ENCODE measurements around the gene ING2. TPM values are rescaled to one million over a fixed set of nuclear protein-coding genes. Genes with fewer than 3 reads are reported as not detected.
"Not testable (repeated sequence)": the region's sequence is repeated elsewhere in the genome, so short reads cannot be mapped to it uniquely, and the experiment has no call there.

ING2 gene
- total RNA-seq, 1 experiment from 2014 or later, result 19.7 TPM

DNA sequence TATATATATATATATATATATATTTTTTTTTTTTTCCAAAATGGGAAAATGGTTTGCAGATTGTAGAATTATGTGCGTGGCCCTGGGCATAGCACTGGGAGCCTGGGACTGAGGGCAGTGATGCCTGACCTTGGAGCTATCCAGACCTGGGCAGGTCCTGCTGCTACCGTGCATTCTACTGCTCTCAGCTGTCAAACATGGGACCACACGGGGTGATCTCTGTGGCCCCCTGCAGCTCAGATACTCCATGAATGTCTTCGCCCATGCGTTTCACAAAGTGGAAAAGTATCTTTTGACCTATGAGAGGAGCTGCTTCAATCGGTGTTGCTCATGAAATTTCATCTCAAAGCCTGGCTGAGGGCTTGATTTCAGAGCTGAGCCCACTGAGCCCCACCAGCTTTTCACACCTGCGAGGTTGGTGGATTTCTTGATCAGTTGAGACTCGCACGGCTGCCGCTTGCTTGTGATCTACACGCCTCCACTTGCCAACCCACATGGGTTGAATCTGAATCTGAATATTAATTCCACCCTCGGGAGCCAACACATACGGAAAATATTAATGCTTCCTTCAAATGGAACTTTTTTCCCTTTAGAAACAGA, 35.7 kb downstream of the ING2 start:
- DNase-seq (ENCODE audit: low read depth), result no peak
- in situ Hi-C loops (cut with HindIII; ENCODE audit: low pct_unique_long_range_greater_than_20kb, low sequenced_read_pairs), result no loop called here

DNA sequence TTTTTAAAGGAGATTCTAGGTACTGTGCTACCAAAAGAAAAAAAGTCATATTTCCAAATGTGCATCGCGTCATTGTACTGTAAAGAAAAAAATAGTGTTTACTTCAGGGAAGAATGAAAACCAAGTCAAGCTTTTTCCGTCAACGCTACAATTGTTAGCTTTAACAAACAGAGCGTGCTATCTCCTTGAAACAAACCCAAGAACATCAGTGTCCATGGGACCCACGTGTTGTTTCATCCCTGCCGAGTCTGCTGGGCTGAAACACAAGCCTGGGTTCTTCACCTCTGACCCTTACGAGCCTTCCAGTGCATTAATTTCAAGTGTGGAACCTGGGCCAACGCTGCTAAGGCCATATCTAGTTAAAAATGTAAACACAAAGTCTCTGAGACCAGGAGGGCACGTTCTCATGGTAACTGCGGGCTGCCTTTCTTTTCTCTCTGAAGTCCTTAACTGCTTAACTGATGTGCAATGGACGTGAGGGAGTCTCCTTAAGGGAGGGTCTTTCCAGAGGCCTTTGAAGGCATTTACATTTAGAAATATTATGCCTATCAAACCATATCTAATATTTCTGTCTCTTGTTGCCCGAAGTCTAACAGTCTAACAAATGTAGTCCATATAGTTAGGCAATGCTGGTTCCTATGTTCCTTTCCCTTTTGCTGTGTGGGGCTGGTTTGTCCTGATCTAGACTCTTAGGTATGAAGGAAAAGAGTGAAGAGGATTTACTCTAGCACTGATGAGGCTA, 36.3 kb downstream of the ING2 start:
- in situ Hi-C loops (cut with HindIII; ENCODE audit: low pct_unique_long_range_greater_than_20kb, low sequenced_read_pairs), result no loop called here
- no peak for DNase-seq (ENCODE audit: low read depth)

DNA sequence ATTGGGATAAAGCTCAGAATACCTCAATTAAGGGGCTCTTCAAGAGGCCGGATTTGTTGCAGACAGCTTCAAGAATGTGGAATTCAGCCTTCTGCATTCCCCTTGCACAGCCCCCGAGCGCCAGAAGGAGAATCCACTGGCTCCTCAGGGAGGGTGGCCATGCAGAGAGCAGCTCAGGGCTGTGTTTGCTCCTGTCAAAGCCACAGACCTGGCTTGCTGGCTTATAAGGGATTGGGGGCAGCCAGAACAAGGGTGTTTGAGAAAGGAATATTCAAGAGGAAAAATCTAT, 36.8 kb downstream of the ING2 start:
- DNase-seq (ENCODE audit: low read depth), result no peak
- in situ Hi-C loops (cut with HindIII; ENCODE audit: low pct_unique_long_range_greater_than_20kb, low sequenced_read_pairs), result no loop called here

DNA sequence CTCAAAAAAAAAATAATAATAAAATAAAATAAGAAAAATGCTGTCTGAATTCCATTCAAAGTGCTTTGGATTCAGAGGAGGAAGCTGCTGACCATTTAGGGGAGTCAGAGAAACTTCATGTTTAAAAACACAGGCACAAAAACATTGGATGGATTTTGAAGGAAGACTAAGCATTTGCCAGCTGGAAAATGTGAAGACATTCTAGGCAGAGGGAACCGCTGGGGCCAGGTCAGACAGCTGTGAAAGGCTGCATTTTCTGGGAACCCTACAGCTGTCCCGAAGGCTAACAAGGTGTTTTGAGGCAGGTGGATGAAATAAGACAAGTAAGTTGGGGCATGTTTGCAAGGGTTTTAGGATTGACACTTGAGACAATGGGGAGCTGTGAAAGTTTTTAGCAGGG, 38.6 kb downstream of the ING2 start:
- in situ Hi-C loops (cut with HindIII; ENCODE audit: low pct_unique_long_range_greater_than_20kb, low sequenced_read_pairs), result no loop called here
- no peak for DNase-seq (ENCODE audit: low read depth)

DNA sequence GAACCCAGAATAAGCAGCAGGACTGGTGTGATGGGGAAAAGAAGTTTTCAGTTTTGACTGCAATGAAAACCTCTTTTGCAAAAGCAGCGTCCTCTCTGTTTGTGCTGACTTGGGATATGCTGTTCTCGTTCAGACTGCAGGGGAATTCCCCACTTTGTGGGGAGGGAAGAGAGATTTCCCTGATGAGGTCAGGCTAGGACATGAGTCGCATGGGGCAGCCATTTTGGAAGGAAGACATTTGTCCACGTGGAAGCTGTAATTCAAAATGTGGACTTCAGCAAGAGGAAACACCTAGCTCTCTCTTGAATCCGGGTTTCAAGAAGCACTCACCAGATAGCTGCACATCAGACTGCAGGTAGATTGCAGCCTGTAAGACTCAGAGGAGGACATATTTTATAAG, 39.3 kb downstream of the ING2 start:
- in situ Hi-C loops (cut with HindIII; ENCODE audit: low pct_unique_long_range_greater_than_20kb, low sequenced_read_pairs), result no loop called here
- DNase-seq (ENCODE audit: low read depth), result no peak

DNA sequence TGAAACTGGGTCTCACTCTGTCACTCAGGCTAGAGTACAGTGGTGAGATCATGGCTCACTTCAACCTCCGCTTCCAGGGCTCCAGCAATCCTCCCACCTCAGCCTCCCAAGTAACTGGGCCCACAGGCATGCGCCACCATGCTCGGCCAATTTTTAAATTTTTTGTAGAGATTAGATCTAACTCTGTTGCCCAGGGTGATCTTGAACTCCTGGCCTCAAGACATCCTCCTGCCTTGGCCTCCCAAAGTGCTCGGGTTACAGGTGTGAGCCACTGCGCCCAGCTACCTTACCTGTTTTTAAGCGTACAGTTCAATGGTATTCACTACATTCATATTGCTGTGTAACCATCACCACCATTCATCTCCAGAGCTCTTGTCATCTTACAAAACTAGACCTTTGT, 41.5 kb downstream of the ING2 start:
- in situ Hi-C loops (cut with HindIII; ENCODE audit: low pct_unique_long_range_greater_than_20kb, low sequenced_read_pairs), result no loop called here
- DNase-seq (ENCODE audit: low read depth), result no peak

DNA sequence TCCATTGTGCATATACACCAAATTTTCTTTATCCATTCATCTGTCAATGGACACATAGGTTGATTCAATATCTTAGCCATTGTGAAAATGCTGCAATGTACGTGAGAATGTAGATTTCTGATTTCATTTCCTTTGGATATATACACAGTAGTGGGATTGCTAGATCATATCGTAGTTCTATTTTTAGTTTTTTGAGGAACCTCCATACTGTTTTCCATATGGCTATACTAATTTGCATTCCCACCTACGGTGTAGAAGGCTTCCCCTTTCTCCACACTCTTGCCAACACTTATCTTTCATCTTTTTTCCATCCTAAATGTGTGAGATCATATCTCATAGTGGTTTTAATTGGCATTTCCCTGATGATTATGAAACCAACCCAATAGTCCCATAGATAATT, 43.4 kb downstream of the ING2 start:
- DNase-seq (ENCODE audit: low read depth), result no peak
- in situ Hi-C loops (cut with HindIII; ENCODE audit: low pct_unique_long_range_greater_than_20kb, low sequenced_read_pairs), result no loop called here

DNA sequence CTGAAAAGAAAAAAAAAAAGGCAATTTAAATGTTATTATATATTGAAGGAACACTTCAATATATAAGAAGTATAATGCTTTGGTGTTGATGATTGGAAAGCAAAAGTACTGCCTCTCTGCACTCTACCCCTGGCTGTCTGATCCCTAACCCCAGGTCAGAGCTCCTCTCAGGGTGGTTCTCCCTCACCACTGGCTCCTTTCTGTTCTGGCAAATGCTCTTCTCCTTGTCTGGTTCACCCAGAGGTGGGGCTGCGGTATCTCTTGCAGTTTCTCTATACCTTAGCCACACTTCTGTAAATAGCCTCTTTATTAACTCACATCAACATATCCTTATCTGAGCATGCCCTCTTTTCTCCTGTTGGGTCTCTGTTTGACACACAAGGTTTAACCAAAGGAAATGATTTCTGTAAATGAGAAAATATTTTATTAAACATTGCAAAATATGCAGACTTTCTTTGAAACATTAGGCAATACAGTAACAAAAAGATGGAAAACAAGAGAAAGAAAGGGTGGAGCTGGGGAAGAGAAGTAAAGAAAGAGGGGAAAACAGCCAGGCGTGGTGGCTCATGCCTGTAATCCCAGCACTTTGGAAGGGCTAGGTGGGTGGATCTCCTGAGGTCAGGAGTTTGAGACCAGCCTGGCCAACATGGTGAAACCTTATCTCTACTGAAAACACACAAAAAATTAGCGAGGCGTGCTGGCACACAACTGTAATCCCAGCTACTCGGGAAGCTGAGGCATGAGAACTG, 45.7 kb downstream of the ING2 start:
- in situ Hi-C loops (cut with HindIII; ENCODE audit: low pct_unique_long_range_greater_than_20kb, low sequenced_read_pairs), result no loop called here
- DNase-seq (ENCODE audit: low read depth), result no peak

DNA sequence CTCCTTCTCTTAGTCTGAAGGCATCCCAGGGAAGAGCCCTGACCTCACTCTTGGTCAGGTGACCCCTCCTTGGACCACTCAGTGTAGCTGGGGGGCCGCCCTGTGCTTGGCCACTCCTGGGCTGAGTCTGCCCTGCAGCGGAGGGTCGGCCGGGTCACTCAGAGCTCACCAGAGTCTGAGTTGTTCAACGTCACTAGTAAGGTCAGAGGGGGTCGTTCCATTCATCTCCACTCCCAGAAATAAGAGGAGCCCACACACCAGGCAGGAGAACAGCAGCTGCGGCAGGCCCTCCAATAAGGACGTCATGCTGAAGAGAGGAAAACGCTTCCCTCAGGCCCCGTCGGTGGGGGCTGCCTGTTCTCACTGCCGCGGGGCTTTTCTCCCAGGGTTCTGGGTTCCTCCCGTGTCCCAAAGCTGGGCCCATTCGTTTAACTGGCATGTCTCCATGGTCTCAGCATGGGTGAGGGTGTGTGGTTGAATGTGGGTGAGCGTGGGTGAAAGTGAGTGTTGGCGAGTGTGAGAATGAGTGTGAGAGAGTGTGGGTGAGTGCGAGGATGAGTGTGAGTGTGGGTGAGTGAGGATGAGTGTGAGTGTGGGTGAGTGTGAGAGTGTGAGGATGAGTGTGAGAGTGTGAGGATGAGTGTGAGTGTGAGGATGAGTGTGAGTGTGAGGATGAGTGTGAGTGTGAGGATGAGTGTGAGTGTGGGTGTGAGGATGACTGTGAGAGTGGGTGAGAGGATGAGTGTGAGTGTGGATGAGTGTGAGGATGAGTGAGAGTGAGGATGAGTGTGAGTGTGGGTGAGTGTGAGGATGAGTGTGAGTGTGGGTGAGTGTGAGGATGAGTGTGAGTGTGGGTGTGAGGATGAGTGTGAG, 47.7 kb downstream of the ING2 start:
- no peak for DNase-seq (ENCODE audit: low read depth)
- in situ Hi-C loops (cut with HindIII; ENCODE audit: low pct_unique_long_range_greater_than_20kb, low sequenced_read_pairs), result no loop called here

DNA sequence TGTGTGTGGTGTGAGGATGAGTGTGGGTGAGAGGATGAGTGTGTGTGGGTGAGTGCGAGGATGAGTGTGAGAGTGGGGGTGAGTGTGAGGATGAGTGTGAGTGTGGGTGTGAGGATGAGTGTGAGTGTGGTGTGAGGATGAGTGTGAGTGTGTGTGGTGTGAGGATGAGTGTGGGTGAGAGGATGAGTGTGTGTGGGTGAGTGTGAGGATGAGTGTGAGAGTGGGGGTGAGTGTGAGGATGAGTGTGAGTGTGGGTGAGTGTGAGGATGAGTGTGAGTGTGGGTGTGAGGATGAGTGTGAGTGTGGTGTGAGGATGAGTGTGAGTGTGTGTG, 48.3 kb downstream of the ING2 start:
- DNase-seq (ENCODE audit: low read depth); in situ Hi-C loops (cut with HindIII; ENCODE audit: low pct_unique_long_range_greater_than_20kb, low sequenced_read_pairs): not testable (repeated sequence)

DNA sequence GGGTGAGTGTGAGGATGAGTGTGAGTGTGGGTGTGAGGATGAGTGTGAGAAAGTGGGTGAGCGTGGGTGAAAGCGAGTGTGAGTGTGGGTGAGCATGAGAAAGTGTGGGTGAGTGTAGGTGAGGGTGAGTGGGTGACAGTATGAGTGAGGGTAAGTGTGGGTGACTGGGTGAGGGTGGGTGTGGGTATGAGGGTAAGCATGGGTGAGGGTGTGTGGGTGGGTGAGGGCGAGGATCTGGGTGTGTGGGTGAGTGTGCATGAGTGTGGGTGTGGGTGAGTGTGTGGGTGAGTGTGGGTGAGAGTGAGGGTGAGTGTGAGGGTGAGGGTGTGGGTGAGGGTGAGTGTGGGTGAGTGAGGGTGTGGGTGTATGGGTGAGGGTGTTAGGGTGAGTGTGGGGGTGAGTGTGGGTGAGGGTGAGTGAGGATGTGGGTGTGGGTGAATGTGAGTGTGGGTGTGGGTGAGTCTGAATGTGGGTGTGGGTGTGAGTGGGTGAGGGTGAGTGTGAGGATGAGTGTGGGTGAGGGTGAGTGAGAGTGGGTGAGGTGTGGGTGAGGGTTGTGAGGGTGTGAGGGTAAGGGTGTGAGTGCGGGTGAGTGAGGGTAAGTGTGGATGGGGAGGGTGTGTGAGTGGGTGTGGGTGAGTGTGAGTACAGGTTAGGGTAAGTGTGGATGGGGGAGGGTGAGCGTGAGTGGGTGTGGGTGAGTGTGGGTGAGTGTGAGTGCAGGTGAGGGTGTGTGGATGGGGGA, 48.9 kb downstream of the ING2 start:
- in situ Hi-C loops (cut with HindIII; ENCODE audit: low pct_unique_long_range_greater_than_20kb, low sequenced_read_pairs), result no loop called here
- no peak for DNase-seq (ENCODE audit: low read depth)

DNA sequence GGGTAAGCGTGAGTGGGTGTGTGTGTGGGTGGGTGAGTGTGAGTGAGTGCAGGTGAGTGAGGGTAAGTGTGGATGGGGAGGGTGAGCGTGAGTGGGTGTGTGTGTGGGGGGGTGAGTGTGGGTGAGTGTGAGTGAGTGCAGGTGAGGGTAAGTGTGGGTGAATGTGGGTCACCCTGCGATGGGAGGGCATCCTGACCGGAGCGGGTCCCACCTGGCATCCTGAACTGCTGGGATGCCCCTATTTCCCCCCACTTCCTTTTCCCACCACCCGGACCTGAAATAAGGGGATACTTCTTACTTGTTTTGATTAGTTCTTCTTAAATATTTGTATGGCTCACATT, 49.5 kb downstream of the ING2 start:
- no peak for DNase-seq (ENCODE audit: low read depth)
- in situ Hi-C loops (cut with HindIII; ENCODE audit: low pct_unique_long_range_greater_than_20kb, low sequenced_read_pairs), result no loop called here

DNA sequence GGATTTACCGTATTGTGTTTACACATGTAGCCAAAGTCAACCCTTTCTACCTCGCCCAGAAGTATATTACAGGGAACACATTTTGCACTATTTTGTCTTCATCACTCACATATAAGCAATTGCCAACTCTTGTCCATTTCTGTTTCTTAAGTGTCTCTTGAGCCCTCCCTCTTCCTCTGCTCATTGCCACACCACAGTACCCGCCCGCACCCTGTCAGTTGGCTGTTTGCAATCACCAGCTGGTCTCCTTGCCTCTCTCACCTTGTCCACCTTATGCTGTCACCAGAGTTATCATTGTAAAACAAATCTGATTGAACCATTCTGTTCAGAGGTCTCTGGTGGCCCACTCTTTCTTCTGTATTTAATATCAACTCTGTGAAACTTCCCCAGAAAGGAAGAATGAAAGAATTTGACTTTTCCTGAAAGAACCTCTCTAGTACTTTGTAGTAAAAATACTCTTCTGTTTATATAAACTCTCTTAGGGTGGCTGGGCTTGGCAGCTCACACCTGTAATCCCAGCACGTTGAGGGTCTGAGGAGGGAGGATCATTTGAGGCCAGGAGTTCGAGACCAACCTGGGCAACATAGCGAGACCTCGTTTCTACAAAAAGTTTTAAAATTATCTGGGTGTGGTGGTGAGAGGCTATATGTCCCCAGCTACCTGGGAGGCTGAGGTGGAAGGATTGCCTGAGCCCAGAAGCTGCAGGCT, 50.2 kb downstream of the ING2 start:
- DNase-seq (ENCODE audit: low read depth), result no peak
- in situ Hi-C loops (cut with HindIII; ENCODE audit: low pct_unique_long_range_greater_than_20kb, low sequenced_read_pairs), result no loop called here

DNA sequence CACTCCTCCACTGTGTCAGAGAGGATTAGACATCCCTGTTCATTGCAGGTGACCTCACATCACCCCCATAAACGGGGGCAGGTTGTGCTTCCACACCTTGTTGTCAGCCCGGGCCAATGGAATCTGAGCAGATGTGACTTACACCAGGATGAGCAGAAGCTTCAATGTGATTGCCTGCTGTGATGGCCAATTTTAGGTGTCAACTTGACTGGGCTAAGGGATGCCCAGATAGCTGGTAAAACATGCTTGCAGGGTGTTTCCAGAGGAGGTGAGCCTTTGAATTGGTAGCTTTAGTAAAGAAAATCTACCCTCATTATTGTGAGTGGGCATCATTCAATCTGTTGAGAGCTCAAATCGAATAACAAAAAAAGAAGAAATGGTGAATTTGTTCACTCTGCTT, 52.1 kb downstream of the ING2 start:
- no peak for DNase-seq (ENCODE audit: low read depth)
- in situ Hi-C loops (cut with HindIII; ENCODE audit: low pct_unique_long_range_greater_than_20kb, low sequenced_read_pairs), result no loop called here

DNA sequence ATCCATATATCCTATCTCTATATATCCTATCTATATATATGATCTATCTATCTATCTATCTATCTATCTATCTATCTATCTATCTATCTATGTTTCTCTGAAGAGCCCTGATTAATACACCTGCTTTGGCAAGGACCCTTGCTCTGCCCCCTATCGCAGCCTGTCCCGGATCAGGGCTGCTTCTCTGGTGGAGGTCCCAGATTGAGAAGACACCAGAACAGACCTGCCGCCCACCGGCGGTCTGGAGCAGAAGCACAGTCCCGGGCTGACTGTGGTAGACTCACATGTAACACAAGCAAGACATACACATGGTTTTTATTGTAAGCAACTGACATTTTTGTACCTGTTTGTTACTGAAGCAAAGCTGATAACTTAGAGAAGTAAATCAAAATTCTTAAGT, 52.8 kb downstream of the ING2 start:
- no peak for DNase-seq (ENCODE audit: low read depth)
- in situ Hi-C loops (cut with HindIII; ENCODE audit: low pct_unique_long_range_greater_than_20kb, low sequenced_read_pairs), result no loop called here

DNA sequence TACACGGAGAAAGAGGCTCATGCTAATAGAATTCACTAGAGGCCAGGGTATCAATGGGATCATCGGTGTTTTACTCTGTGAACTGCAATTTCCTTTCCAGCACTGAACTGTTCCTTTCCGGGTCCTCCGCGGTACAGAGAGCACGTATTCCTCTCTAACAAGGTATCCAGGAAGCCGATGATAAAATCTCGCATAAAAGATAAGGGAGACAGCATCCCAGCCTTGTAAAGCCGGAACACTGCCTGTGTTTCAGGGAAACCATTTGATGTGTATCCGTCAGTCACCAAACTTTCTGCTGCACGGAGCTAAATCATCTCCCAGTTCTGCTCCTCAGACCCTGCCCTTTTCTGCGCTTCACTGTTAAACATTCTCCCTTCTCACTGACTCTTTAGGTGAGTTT, 54.0 kb downstream of the ING2 start:
- no peak for DNase-seq (ENCODE audit: low read depth)
- in situ Hi-C loops (cut with HindIII; ENCODE audit: low pct_unique_long_range_greater_than_20kb, low sequenced_read_pairs), result no loop called here

DNA sequence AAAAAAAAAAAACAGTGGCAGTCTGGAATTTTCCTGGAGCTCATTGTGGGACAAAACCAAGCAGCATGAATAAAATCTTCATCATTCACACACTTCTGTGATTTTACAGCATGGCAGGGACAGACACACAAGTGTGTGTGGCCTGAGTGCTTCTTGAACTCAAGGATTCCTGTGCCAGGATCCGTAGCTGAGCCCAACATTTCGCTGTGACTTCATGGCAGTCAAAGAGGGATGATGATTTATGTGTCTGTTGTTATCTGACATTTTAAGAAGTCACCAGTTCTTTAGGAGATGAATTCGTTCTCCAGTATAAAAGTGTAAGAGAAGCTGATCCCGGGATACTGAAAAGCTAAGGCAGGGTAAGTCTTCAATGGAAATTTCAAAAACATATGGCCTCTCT, 57.0 kb downstream of the ING2 start:
- in situ Hi-C loops (cut with HindIII; ENCODE audit: low pct_unique_long_range_greater_than_20kb, low sequenced_read_pairs), result no loop called here
- DNase-seq (ENCODE audit: low read depth), result no peak
